H1 (cell line): ENCODE measurements around the gene LHFPL6. TPM values are rescaled to one million over a fixed set of nuclear protein-coding genes. Genes with fewer than 3 reads are reported as not detected.

Experiments used
- ATF2 ChIP-seq: IDR thresholded peaks from 2 replicates; pipeline ENCODE4 v1.6.1; 2012; ENCODE audit warnings: low read length, inconsistent platforms
- CBX8 ChIP-seq: fragments of 300-800, 300-1000 bp; sonication (generic); IDR thresholded peaks from 2 replicates; pipeline ENCODE4 v1.7.1; 2016; ENCODE audit warnings: low read depth, low read length, borderline replicate concordance
- CHD1 ChIP-seq: IDR thresholded peaks from 2 replicates; pipeline ENCODE4 v1.6.1; 2012; ENCODE audit warnings: low read depth, low read length, improper control_type of control experiment
- CREB1 ChIP-seq: IDR thresholded peaks from 2 replicates; pipeline ENCODE4 v1.6.1; 2012; ENCODE audit warnings: inconsistent platforms
- EP300 ChIP-seq, 2 experiments: IDR thresholded peaks; 1 replicate in 1 of 2; 2 replicates in 1 of 2; pipeline ENCODE4 v1.6.1; 2011 to 2012; ENCODE audit warnings: low read depth in 2 of 2, low read length in 2 of 2, mild to moderate bottlenecking in 2 of 2, borderline replicate concordance in 1 of 2, inconsistent platforms in 1 of 2, moderate library complexity in 1 of 2
- polyA plus RNA-seq, 7 experiments: library from polyadenylated mRNA; depleted of rRNA in 3 of 7; stranded (reverse) in 5 of 7; unstranded in 2 of 7; fragments of >200 nt in 5 of 7; fragments of 200-250 nt in 2 of 7; gene quantifications; 1 replicate in 5 of 7; 2 replicates in 1 of 7; 4 replicates in 1 of 7; pipeline versions ENCODE4 v1.2.1 to v1.2.3, GENCODE V29; 2011 to 2013; ENCODE audit warnings: missing spikeins in 2 of 7, mixed read lengths in 2 of 7
- total RNA-seq: library from RNA; stranded (reverse); fragmentation: NEBNext Ultra II Directional; extraction: Animal tissue kit (Norgen Biotek cat#: 25700); gene quantifications from 2 replicates; pipeline ENCODE4 v1.2.1, GENCODE V29; 2021

Gene LHFPL6
- total and polyA plus RNA-seq, 2 of the 8 experiments (the other 6 are each of a cell fraction or from before 2014, with no cell fraction given) = 7.6 to 17.0 TPM

GRCh38 chr13:39559847-39560246, 43.1 kb downstream of the LHFPL6 start (continued):
- TF ChIP-seq ATF2 (no peak), EP300 (IDR thresholded peaks at IDR 0.05; ENCODE audit: borderline replicate concordance in 1 of 2, low read depth in 2 of 2, low read length in 2 of 2) (no peak), CBX8 (no peak), CHD1 (no peak), CREB1 (no peak)
